Measurements from ENCODE around the gene MACROH2A2. TPM values are rescaled to one million over a fixed set of nuclear protein-coding genes. Genes with fewer than 3 reads are reported as not detected.

The MACROH2A2 gene
- total and polyA plus RNA-seq, 4 experiments from 2014 or later = 4.6 to 5.6 (median 5.1) TPM

DNA sequence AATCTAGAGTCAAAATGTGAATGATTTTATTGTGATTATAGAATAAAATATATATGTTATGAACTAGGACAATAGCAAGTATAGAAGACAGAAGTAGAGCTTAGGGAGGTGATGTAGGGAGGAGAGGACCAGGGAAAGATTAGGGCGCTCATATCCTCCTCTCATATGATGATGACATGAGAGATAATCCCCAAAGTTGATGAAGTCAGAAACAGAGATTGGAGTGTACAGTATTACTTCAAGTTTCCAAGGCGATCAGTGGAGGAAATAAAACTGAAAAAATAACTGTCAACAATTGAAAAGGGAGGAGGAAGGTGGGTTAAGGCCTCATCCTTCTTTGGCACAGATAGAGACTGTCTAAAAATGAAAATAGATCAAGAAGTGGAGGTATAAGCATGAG lies 14.9 kb downstream of the MACROH2A2 start:
- Histone ChIP-seq H3K36me3 (ENCODE audit: insufficient read depth, low read length) (no peaks in the 10 kb centered on the region), H3K4me1 (ENCODE audit: insufficient read depth, low read length) (no peaks in the 10 kb centered on the region), H3K27me3 (ENCODE audit: insufficient read depth, low read length) (no peaks in the 10 kb centered on the region), H3K9me3 (ENCODE audit: control insufficient read depth in 1 of 2, low read length in 2 of 2) (no peaks in the 10 kb centered on the region), H3K27ac (ENCODE audit: low read depth, low read length) (no peak overlapping the region), H3K4me3 (ENCODE audit: low read length in 2 of 2) (no peak overlapping the region)
- no peak for DNase-seq
- ChIA-PET CTCF (ENCODE audit: partially characterized antibody) (interaction anchor here (1.4 kb wide), 1 partner anchor 49 kb away, joined by 4 read pairs; no protein-coding TSS in a partner anchor), POLR2A (ENCODE audit: partially characterized antibody) (no interaction called here)
- Mint-ChIP-seq H3K4me3 (no peak overlapping the region), H3K9me3 (no peaks in the 10 kb centered on the region), H3K36me3 (no peaks in the 10 kb centered on the region), H3K27me3 (peaks cover 1 to 2% of the 10 kb centered on the region in 2 donors), H3K27ac (no peak overlapping the region), H3K4me1 (peaks cover 0 to 6% (median 0%) of the 10 kb centered on the region in 4 donors)
- intact Hi-C loops (cut with micrococcal nuclease) = no loop called here

DNA sequence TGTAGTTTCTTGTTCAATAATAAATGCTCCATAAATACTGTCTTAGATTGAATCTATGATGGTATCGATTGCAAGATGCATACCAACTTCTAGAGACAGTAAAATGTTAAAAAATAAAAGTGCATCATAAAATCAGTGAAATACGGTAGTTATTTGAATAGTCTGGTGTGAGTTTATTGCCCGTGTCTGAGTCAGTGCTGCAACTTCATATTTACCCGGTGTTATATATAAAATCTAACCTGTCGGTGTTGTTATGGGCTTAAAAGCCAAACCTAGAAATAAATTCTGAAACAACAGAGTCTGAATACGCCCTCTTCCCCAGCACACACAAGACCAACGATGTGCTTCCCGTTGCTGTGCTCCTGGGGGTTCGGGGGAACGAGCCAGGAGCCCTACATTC lies 16.3 kb downstream of the MACROH2A2 start:
- Histone ChIP-seq H3K4me1 (ENCODE audit: insufficient read depth, low read length) (no peaks in the 10 kb centered on the region), H3K36me3 (ENCODE audit: insufficient read depth, low read length) (no peaks in the 10 kb centered on the region), H3K27me3 (ENCODE audit: insufficient read depth, low read length) (no peaks in the 10 kb centered on the region), H3K27ac (ENCODE audit: low read depth, low read length) (no peak overlapping the region), H3K9me3 (ENCODE audit: control insufficient read depth in 1 of 2, low read length in 2 of 2) (no peaks in the 10 kb centered on the region), H3K4me3 (ENCODE audit: low read length in 2 of 2) (no peak overlapping the region)
- ChIA-PET CTCF (ENCODE audit: partially characterized antibody) (interaction anchor here (1.4 kb wide), 1 partner anchor 47 kb away, joined by 4 read pairs; no protein-coding TSS in a partner anchor), POLR2A (ENCODE audit: partially characterized antibody) (no interaction called here)
- no peaks in the 10 kb centered on the region for H3K9me3 Mint-ChIP-seq
- H3K4me3 Mint-ChIP-seq = no peak overlapping the region
- H3K4me1 Mint-ChIP-seq = peaks cover 0 to 3% (median 0%) of the 10 kb centered on the region in 4 donors
- no peaks in the 10 kb centered on the region for H3K36me3 Mint-ChIP-seq
- intact Hi-C loops (cut with micrococcal nuclease) = no loop called here
- H3K27me3 Mint-ChIP-seq = peaks cover under 1 to 3% of the 10 kb centered on the region in 2 donors
- DNase-seq = no peak
- no peak overlapping the region for H3K27ac Mint-ChIP-seq

DNA sequence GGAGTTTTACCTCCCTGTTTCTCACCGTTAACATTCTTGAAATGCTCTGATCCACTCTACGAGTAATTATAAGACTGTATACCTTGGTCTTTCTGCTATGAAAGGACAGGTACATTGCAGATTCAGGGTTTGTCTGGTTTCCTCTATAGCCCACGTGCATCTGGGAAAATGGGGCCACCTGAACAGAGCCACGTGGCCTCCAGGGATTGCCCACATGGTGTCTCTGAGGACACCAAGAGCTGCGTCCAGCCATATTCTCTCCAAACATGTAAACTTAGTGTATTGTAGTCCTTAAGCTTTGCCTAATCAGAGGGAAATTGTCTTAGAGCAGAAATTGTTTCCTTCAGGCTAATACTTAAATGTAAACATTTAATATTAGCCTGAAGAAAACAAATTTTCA lies 16.7 kb downstream of the MACROH2A2 start:
- CTCF ChIA-PET (ENCODE audit: partially characterized antibody) = no interaction called here
- Mint-ChIP-seq H3K27ac (no peak overlapping the region), H3K9me3 (no peaks in the 10 kb centered on the region), H3K4me3 (no peak overlapping the region), H3K27me3 (peaks cover 0 to 3% of the 10 kb centered on the region in 2 donors), H3K4me1 (peaks cover 0 to 3% (median 0%) of the 10 kb centered on the region in 4 donors), H3K36me3 (no peaks in the 10 kb centered on the region)
- no peaks in the 10 kb centered on the region for H3K36me3 ChIP-seq (ENCODE audit: insufficient read depth, low read length)
- H3K27ac ChIP-seq (ENCODE audit: low read depth, low read length) = no peak overlapping the region
- intact Hi-C loops (cut with micrococcal nuclease) = no loop called here
- no peak overlapping the region for H3K4me3 ChIP-seq (ENCODE audit: low read length in 2 of 2)
- H3K27me3 ChIP-seq (ENCODE audit: insufficient read depth, low read length) = no peaks in the 10 kb centered on the region
- DNase-seq = no peak
- H3K9me3 ChIP-seq (ENCODE audit: control insufficient read depth in 1 of 2, low read length in 2 of 2) = no peaks in the 10 kb centered on the region
- POLR2A ChIA-PET (ENCODE audit: partially characterized antibody) = no interaction called here
- H3K4me1 ChIP-seq (ENCODE audit: insufficient read depth, low read length) = no peaks in the 10 kb centered on the region

DNA sequence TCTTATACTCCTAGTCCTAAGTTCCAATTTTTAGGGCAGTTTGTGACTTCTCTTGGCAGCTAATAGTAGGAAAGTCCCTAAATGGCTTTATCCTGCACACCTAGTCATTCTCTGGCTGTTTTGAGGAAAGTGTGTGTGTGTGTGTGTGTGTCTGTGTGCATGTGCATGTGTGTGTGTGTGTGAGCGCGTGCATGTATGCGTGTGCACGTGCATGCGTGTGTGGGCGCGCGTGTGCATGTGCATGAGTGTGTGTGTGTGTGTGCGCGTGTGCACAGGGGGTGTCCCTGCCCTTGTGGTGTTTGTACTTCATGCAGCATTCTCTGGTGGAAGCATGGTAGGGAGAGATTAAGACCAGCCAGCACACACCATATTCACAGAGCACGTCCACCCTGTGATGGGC lies 18.2 kb downstream of the MACROH2A2 start:
- POLR2A ChIA-PET (ENCODE audit: partially characterized antibody) = no interaction called here
- Histone ChIP-seq H3K4me1 (ENCODE audit: insufficient read depth, low read length) (no peaks in the 10 kb centered on the region), H3K4me3 (ENCODE audit: low read length in 2 of 2) (no peak overlapping the region), H3K27me3 (ENCODE audit: insufficient read depth, low read length) (no peaks in the 10 kb centered on the region), H3K9me3 (ENCODE audit: control insufficient read depth in 1 of 2, low read length in 2 of 2) (no peaks in the 10 kb centered on the region), H3K36me3 (ENCODE audit: insufficient read depth, low read length) (no peaks in the 10 kb centered on the region), H3K27ac (ENCODE audit: low read depth, low read length) (no peak overlapping the region)
- H3K27ac Mint-ChIP-seq = no peak overlapping the region
- CTCF ChIA-PET (ENCODE audit: partially characterized antibody) = no interaction called here
- peaks cover 0 to 3% (median 0%) of the 10 kb centered on the region in 4 donors for H3K4me1 Mint-ChIP-seq
- H3K4me3 Mint-ChIP-seq = no peak overlapping the region
- H3K36me3 Mint-ChIP-seq = no peaks in the 10 kb centered on the region
- peaks cover 1 to 3% of the 10 kb centered on the region in 2 donors for H3K27me3 Mint-ChIP-seq
- intact Hi-C loops (cut with micrococcal nuclease) = no loop called here
- no peaks in the 10 kb centered on the region for H3K9me3 Mint-ChIP-seq
- DNase-seq = no peak

DNA sequence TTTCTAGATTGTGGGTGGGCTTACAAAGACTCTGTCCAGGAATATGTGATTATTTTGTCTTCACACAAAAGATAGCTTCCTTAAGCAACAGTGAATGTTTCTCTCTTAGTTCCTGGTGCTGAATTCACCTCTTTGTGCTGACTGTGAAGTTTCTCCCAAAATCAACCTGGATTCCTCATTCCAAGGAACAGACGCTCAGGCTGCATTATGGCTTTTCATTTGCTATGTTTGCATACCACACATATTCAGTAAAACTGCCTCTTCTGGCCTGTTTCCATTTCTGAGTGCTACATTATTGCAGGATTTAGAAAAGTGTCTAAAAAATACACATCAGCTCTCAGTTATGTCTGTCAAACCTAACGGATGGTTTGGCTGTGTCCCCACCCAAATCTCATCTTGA lies 21.5 kb downstream of the MACROH2A2 start:
- ChIA-PET CTCF (ENCODE audit: partially characterized antibody) (interaction anchor here (1.1 kb wide), 1 partner anchor 42 kb away, joined by 5 read pairs; no protein-coding TSS in a partner anchor), POLR2A (ENCODE audit: partially characterized antibody) (no interaction called here)
- no peaks in the 10 kb centered on the region for H3K36me3 Mint-ChIP-seq
- Histone ChIP-seq H3K4me1 (ENCODE audit: insufficient read depth, low read length) (no peaks in the 10 kb centered on the region), H3K27me3 (ENCODE audit: insufficient read depth, low read length) (no peaks in the 10 kb centered on the region), H3K4me3 (ENCODE audit: low read length in 2 of 2) (no peak overlapping the region), H3K27ac (ENCODE audit: low read depth, low read length) (no peak overlapping the region), H3K36me3 (ENCODE audit: insufficient read depth, low read length) (no peaks in the 10 kb centered on the region), H3K9me3 (ENCODE audit: control insufficient read depth in 1 of 2, low read length in 2 of 2) (no peaks in the 10 kb centered on the region)
- intact Hi-C loops (cut with micrococcal nuclease) = no loop called here
- no peak overlapping the region for H3K4me3 Mint-ChIP-seq
- H3K27ac Mint-ChIP-seq = no peak overlapping the region
- H3K27me3 Mint-ChIP-seq = peaks cover 5 to 11% of the 10 kb centered on the region in 2 donors
- DNase-seq = no peak
- no peaks in the 10 kb centered on the region for H3K4me1 Mint-ChIP-seq
- H3K9me3 Mint-ChIP-seq = no peaks in the 10 kb centered on the region

DNA sequence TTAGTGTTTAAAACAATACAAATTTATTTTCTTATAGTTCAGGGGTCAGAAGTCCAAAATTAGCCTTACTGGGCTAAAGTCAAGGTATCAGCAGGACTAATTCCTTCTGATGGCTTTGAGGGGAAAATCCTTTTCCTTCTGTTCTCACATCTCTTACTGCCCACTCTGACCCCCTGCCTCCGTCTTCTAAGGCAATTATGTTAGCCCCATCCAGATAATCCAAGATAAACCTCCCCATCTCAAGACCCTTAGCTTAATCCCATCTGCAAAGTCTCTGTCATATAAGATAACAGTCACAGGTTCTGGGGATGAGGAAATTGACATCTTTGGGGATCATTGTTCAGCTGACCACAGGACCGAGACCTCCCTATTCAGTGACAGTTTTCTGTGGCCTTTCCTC lies 22.3 kb downstream of the MACROH2A2 start:
- CTCF ChIA-PET (ENCODE audit: partially characterized antibody) = no interaction called here

DNA sequence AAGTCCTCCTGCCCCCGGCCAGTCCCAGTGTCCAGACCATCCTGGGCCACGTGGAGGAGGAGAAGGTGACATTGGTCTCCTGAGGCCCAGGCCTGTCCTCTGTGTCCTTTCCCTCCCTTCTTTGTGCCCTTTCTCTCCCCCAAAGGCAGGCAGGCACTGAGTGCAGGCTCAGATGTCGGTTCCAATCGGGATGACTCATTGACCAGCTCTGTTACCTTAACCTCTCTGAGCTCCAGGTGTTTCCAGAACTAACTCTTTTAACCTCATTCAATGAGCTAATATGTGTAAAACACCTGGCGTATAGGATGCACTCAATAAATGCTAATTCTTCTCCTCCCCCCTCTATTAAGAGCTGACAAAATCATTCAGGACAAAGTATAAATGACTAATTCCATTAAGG lies 25.7 kb downstream of the MACROH2A2 start:
- H3K9me3 Mint-ChIP-seq = no peaks in the 10 kb centered on the region
- intact Hi-C loops (cut with micrococcal nuclease) = no loop called here
- CTCF ChIA-PET (ENCODE audit: partially characterized antibody) = interaction anchor here (1.5 kb wide), 1 partner anchor 39 kb away, joined by 3 read pairs; no protein-coding TSS in a partner anchor
- DNase-seq = no peak
- H3K4me3 ChIP-seq (ENCODE audit: low read length in 2 of 2) = no peak overlapping the region
- H3K27me3 Mint-ChIP-seq = peaks cover 5 to 8% of the 10 kb centered on the region in 2 donors
- H3K4me1 ChIP-seq (ENCODE audit: insufficient read depth, low read length) = no peaks in the 10 kb centered on the region
- no peaks in the 10 kb centered on the region for H3K9me3 ChIP-seq (ENCODE audit: control insufficient read depth in 1 of 2, low read length in 2 of 2)
- H3K4me1 Mint-ChIP-seq = no peaks in the 10 kb centered on the region
- no peaks in the 10 kb centered on the region for H3K36me3 Mint-ChIP-seq
- no peaks in the 10 kb centered on the region for H3K36me3 ChIP-seq (ENCODE audit: insufficient read depth, low read length)
- POLR2A ChIA-PET (ENCODE audit: partially characterized antibody) = no interaction called here
- H3K27me3 ChIP-seq (ENCODE audit: insufficient read depth, low read length) = no peaks in the 10 kb centered on the region
- no peak overlapping the region for H3K27ac Mint-ChIP-seq
- H3K4me3 Mint-ChIP-seq = no peak overlapping the region
- H3K27ac ChIP-seq (ENCODE audit: low read depth, low read length) = no peak overlapping the region

More for the DNA sequence above, 22.3 kb downstream of the MACROH2A2 start:
- no peaks in the 10 kb centered on the region for H3K9me3 ChIP-seq (ENCODE audit: control insufficient read depth in 1 of 2, low read length in 2 of 2)
- H3K27ac ChIP-seq (ENCODE audit: low read depth, low read length) = no peak overlapping the region
- Mint-ChIP-seq H3K4me1 (no peaks in the 10 kb centered on the region), H3K4me3 (no peak overlapping the region), H3K27me3 (peaks cover 5 to 11% of the 10 kb centered on the region in 2 donors), H3K27ac (no peak overlapping the region), H3K9me3 (no peaks in the 10 kb centered on the region), H3K36me3 (no peaks in the 10 kb centered on the region)
- POLR2A ChIA-PET (ENCODE audit: partially characterized antibody) = no interaction called here
- H3K27me3 ChIP-seq (ENCODE audit: insufficient read depth, low read length) = no peaks in the 10 kb centered on the region
- no peak overlapping the region for H3K4me3 ChIP-seq (ENCODE audit: low read length in 2 of 2)
- DNase-seq = no peak
- no peaks in the 10 kb centered on the region for H3K4me1 ChIP-seq (ENCODE audit: insufficient read depth, low read length)
- no peaks in the 10 kb centered on the region for H3K36me3 ChIP-seq (ENCODE audit: insufficient read depth, low read length)
- intact Hi-C loops (cut with micrococcal nuclease) = no loop called here

DNA sequence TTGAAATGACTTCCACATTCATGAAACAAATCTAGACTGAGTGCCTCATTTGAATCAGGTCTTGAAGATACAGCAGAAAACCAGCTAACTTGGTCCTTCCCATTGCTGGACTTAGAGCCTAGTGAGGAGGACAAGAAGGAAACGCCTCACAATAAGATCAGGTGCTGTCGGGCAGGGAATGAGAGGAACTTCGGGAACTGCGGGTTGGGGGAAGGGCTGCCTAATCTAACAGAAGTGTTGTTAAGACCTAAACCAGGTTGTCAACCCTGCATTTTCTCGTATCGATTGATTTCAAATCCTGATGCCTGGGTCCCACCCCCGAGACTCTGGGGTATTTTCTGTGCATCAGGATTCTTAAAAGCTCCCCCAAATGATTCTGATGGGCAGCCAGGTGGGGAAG lies 26.3 kb downstream of the MACROH2A2 start:
- Mint-ChIP-seq H3K4me3 (no peak overlapping the region), H3K4me1 (no peaks in the 10 kb centered on the region), H3K27me3 (peaks cover 5 to 8% of the 10 kb centered on the region in 2 donors), H3K36me3 (no peaks in the 10 kb centered on the region), H3K27ac (no peak overlapping the region), H3K9me3 (no peaks in the 10 kb centered on the region)
- ChIA-PET POLR2A (ENCODE audit: partially characterized antibody) (no interaction called here), CTCF (ENCODE audit: partially characterized antibody) (interaction anchor here (2.3 kb wide), 1 partner anchor 37 kb away, joined by 9 read pairs; no protein-coding TSS in a partner anchor)
- H3K9me3 ChIP-seq (ENCODE audit: control insufficient read depth in 1 of 2, low read length in 2 of 2) = no peaks in the 10 kb centered on the region
- no peak overlapping the region for H3K27ac ChIP-seq (ENCODE audit: low read depth, low read length)
- no peak overlapping the region for H3K4me3 ChIP-seq (ENCODE audit: low read length in 2 of 2)
- H3K27me3 ChIP-seq (ENCODE audit: insufficient read depth, low read length) = no peaks in the 10 kb centered on the region
- no peak for DNase-seq
- intact Hi-C loops (cut with micrococcal nuclease) = no loop called here
- H3K36me3 ChIP-seq (ENCODE audit: insufficient read depth, low read length) = no peaks in the 10 kb centered on the region
- H3K4me1 ChIP-seq (ENCODE audit: insufficient read depth, low read length) = no peaks in the 10 kb centered on the region
